C4-2B (cell line): ENCODE data around the gene FZD10.

Experiments used
- H3K27ac ChIP-seq: fragments of 450-650 bp; 2 replicates; pipeline ENCODE4 v1.5.1; 2017
- CTCF ChIP-seq: fragments of 450-650 bp; conservative IDR thresholded peaks from 2 replicates; pipeline ENCODE4 v1.5.1; 2017; ENCODE audit warnings: mild to moderate bottlenecking
- ZFX ChIP-seq: fragments of 450-650 bp; IDR thresholded peaks from 2 replicates; pipeline ENCODE4 v1.6.1; 2017

FZD10 gene

GRCh38 chr12:130214686-130215395 is 52.6 kb downstream of the FZD10 start:
- TF ChIP-seq CTCF (no peak), ZFX (no peak)
- H3K27ac ChIP-seq: no peak overlapping the region
